Esophagus muscularis mucosa (tissue), 4 donors: ENCODE measurements around the gene DMAC2L.

Experiments used
- EP300 ChIP-seq: sonication (generic); formaldehyde crosslinking; IDR thresholded peaks from one replicate; pipeline ENCODE4 v1.6.1; 2017; ENCODE audit warnings: antibody characterized with exemption
- POLR2A ChIP-seq: fragments of 450-650 bp; IDR thresholded peaks from one replicate; pipeline ENCODE4 v1.6.1; 2017; ENCODE audit warnings: antibody characterized with exemption, moderate library complexity, mild to moderate bottlenecking, low read depth
- POLR2AphosphoS5 ChIP-seq, 2 donors: sonication (generic); formaldehyde crosslinking; IDR thresholded peaks; one replicate each; pipeline ENCODE4 v1.6.1; 2017; ENCODE audit warnings: antibody characterized with exemption in 2 of 2
- TF ChIP-seq, protein P1 (sequence below), 3 experiments: fragments of 200-600 bp in 2 of 3; fragments of 450-650 bp in 1 of 3; sonication (generic) in 2 of 3; IDR thresholded peaks; one replicate each; pipeline ENCODE4 v1.5.1; 2017 to 2019; ENCODE audit warnings: antibody characterized with exemption in 3 of 3, mild to moderate bottlenecking in 2 of 3, moderate library complexity in 1 of 3

DNA sequence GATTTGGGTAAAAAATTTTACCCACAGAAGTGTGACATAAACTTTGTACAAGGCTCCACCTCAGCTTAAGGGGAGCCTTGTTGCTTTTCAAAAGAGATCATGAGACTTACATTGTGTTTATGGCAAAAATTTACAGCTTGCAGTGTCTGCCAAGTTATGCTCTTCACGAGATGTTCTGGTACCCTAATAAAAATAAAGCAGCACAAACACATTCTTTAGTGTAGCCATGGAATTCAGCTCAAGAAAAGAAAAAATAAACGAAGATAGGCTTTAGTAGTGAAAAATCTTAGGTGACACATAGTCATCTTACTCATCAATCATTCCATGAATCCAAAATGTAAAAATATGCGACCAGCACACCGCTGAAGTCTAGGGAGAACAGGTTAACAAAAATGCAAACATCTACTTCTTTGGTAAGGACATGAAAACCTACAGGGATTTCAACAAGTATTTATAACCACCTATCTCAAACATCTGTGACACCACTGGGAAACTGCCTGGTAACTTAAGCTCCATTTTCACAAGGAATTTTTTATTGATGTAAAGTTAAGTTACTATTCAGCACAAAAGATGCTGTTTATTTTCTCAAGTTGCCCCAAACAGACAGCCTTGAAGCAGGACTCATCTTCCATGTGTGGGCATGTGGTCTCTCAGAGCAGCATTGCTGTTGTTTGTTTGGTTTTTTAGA lies 32.9 kb downstream of the DMAC2L start:
- TF ChIP-seq, protein P1, sequence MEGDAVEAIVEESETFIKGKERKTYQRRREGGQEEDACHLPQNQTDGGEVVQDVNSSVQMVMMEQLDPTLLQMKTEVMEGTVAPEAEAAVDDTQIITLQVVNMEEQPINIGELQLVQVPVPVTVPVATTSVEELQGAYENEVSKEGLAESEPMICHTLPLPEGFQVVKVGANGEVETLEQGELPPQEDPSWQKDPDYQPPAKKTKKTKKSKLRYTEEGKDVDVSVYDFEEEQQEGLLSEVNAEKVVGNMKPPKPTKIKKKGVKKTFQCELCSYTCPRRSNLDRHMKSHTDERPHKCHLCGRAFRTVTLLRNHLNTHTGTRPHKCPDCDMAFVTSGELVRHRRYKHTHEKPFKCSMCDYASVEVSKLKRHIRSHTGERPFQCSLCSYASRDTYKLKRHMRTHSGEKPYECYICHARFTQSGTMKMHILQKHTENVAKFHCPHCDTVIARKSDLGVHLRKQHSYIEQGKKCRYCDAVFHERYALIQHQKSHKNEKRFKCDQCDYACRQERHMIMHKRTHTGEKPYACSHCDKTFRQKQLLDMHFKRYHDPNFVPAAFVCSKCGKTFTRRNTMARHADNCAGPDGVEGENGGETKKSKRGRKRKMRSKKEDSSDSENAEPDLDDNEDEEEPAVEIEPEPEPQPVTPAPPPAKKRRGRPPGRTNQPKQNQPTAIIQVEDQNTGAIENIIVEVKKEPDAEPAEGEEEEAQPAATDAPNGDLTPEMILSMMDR (IDR thresholded peaks at IDR 0.05) = no peak
- TF ChIP-seq POLR2AphosphoS5 (IDR thresholded peaks at IDR 0.05) (no peak), POLR2A (no peak), EP300 (no peak)
